Stomach (tissue), 9 donors: ENCODE data around the gene PER1. TPM values are rescaled to one million over a fixed set of nuclear protein-coding genes. Genes with fewer than 3 reads are reported as not detected.

Experiments
- DNase-seq, 2 donors: peaks; one replicate each; pipeline versions ENCODE4 v3.0.0 to v3.0.0-alpha.2; 2013 to 2019
- H3K27ac ChIP-seq, 5 donors: fragments of 200-600 bp in 4 of 5; sonication (generic) in 4 of 5; one replicate each; pipeline ENCODE4 v1.5.1; 2013 to 2019; ENCODE audit warnings: mild to moderate bottlenecking in 1 of 5, moderate library complexity in 1 of 5
- H3K27me3 ChIP-seq, 3 donors: fragments of 200-600 bp; sonication (generic); one replicate each; pipeline ENCODE4 v1.5.1; 2017 to 2019; ENCODE audit warnings: mixed run types in 1 of 3
- H3K36me3 ChIP-seq, 4 donors: fragments of 200-600 bp; sonication (generic); 1 replicate in 3 of 4; 2 replicates in 1 of 4; pipeline ENCODE4 v1.5.1; 2016 to 2019
- H3K4me1 ChIP-seq, 4 donors: fragments of 200-600 bp; sonication (generic); one replicate each; pipeline ENCODE4 v1.5.1; 2016 to 2019
- H3K4me3 ChIP-seq, 4 donors: fragments of 200-600 bp; sonication (generic) in 3 of 4; one replicate each; pipeline ENCODE4 v1.5.1; 2016 to 2019; ENCODE audit warnings: mild to moderate bottlenecking in 1 of 4
- H3K9me3 ChIP-seq, 4 donors: fragments of 200-600 bp; sonication (generic); one replicate each; pipeline ENCODE4 v1.5.1; 2016 to 2019
- EP300 ChIP-seq: sonication (generic); formaldehyde crosslinking; IDR thresholded peaks from one replicate; pipeline ENCODE4 v1.6.1; 2017; ENCODE audit warnings: antibody characterized with exemption
- POLR2A ChIP-seq, 4 donors: fragments of 450-650 bp; IDR thresholded peaks; one replicate each; pipeline ENCODE4 v1.6.1; 2016; ENCODE audit warnings: antibody characterized with exemption in 4 of 4, control low read depth in 2 of 4, mild to moderate bottlenecking in 1 of 4, moderate library complexity in 1 of 4
- POLR2AphosphoS5 ChIP-seq, 3 donors: sonication (generic); formaldehyde crosslinking; IDR thresholded peaks; one replicate each; pipeline ENCODE4 v1.6.1; 2016; ENCODE audit warnings: antibody characterized with exemption in 3 of 3
- WGBS, 5 donors: extraction: QIAGEN DNeasy Blood & Tissue Kit in 3 of 5; methylation state at CpG; one replicate each; pipeline versions ENCODE4 v1.1.5 to v1.1.7; 2013 to 2018; 5-methylcytosine and 5-hydroxymethylcytosine counted together
- intact Hi-C: fragments of 100-400 bp; cut with DNase I; formaldehyde crosslinking; loops from one replicate; pipeline ENCODE4 v1.15.1; 2023; ENCODE audit warnings: low total_unique reads
- polyA plus RNA-seq, 3 donors: library from polyadenylated mRNA; stranded (reverse); fragments of 200-250 nt; gene quantifications; one replicate each; pipeline ENCODE4 v1.2.3, GENCODE V29; 2013
- total RNA-seq, 5 donors: library from RNA; depleted of rRNA; stranded (reverse); fragments of >200 nt; gene quantifications; one replicate each; pipeline versions ENCODE4 v1.1.0 to v1.2.3, GENCODE V29; 2014 to 2016
- TF ChIP-seq, protein P1 (sequence below), 7 experiments: fragments of 450-650 bp in 4 of 7; fragments of 200-600 bp in 3 of 7; sonication (generic) in 3 of 7; IDR thresholded peaks; one replicate each; pipeline ENCODE4 v1.5.1; 2016 to 2019; ENCODE audit warnings: antibody characterized with exemption in 7 of 7, control low read depth in 2 of 7, mild to moderate bottlenecking in 1 of 7
- donor health status: healthy with polysubstance abuse.
- donor health status: Bipolar disorder and iron deficiency.
- donor health status: healthy.

PER1 gene
- total and polyA plus RNA-seq, 8 donors: 16.2 to 163 (median 69.7) TPM

DNA sequence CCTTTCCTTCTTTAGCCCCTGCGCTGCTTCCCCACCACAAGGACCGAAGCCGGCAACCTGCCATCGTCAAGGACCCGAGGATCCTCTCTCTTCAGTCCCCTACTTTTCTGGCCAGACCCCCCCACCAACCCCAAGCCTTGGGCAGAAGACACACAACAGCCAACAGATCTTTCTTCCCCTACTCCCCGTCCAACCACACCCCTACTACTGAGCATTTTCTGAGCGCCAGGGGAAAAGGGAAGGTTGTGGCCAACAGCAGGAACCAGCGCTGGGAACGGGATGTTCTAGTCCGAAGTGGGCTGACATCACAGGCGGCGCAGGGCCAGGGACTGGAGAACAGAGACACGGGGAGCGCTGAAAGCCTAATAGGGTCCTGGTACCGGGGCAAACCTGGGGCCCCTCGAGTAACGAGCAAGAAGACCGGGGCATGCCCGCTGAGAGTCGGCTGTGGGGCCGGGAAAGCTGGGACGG lies 528 bp downstream of the PER1 start:
- peak; percentile 99 for TF ChIP-seq EP300
- TF ChIP-seq POLR2A (IDR thresholded peaks at IDR 0.05): peak in 2 of 4 donors; percentile 25 to 50
- TF ChIP-seq POLR2AphosphoS5 (IDR thresholded peaks at IDR 0.05): peak; percentile 91 to 96 (median 94)
- TF ChIP-seq, protein P1, sequence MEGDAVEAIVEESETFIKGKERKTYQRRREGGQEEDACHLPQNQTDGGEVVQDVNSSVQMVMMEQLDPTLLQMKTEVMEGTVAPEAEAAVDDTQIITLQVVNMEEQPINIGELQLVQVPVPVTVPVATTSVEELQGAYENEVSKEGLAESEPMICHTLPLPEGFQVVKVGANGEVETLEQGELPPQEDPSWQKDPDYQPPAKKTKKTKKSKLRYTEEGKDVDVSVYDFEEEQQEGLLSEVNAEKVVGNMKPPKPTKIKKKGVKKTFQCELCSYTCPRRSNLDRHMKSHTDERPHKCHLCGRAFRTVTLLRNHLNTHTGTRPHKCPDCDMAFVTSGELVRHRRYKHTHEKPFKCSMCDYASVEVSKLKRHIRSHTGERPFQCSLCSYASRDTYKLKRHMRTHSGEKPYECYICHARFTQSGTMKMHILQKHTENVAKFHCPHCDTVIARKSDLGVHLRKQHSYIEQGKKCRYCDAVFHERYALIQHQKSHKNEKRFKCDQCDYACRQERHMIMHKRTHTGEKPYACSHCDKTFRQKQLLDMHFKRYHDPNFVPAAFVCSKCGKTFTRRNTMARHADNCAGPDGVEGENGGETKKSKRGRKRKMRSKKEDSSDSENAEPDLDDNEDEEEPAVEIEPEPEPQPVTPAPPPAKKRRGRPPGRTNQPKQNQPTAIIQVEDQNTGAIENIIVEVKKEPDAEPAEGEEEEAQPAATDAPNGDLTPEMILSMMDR (IDR thresholded peaks at IDR 0.05): no peak

DNA sequence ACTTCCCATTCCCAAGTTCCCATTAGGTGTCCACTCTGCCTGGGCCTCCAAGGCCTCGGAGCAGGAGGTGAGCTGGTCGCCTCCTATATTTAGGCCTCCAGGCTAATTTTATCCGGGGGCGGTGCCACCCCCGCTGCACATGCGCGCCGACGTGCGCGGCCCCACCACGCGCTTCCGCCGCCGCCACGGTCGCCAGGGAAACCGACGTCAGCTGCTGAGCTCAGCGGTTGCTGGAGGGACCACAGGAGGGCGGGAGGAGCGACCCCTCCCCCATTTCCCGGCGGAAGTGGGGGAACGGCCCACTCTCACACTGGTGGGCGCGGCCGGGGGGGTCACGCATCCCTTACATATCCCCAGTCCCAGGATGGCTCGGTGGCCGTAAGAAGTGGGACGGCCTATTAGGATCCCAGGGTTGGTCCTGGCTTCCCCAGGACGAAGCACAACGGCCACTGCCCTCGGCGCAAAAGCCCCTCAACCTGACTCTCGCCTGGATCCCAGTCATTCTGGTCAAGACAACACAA lies 1.0 kb downstream of the PER1 start:
- H3K9me3 ChIP-seq: no peaks in the 10 kb centered on the region
- peaks cover 32 to 76% (median 63%) of the 10 kb centered on the region in 4 donors for H3K4me1 ChIP-seq

More for the DNA sequence above, 528 bp downstream of the PER1 start:
- H3K9me3 ChIP-seq: no peaks in the 10 kb centered on the region
- no peaks in the 10 kb centered on the region for H3K27me3 ChIP-seq
- peak overlapping the region; percentile 96 to 100 (median 100) for H3K27ac ChIP-seq
- peak; percentile 90 for DNase-seq
- WGBS, 5 donors: 4 to 16% (median 10%) methylated on average over 21 to 22 of the region's 22 CpGs
- peaks cover 32 to 76% (median 58%) of the 10 kb centered on the region in 4 donors for H3K4me1 ChIP-seq
- peak overlapping the region; percentile 66 to 91 (median 76) for H3K4me3 ChIP-seq
- intact Hi-C loops: no loop called here
- H3K36me3 ChIP-seq: peaks cover 49 to 52% (median 50%) of the 10 kb centered on the region in 4 donors

DNA sequence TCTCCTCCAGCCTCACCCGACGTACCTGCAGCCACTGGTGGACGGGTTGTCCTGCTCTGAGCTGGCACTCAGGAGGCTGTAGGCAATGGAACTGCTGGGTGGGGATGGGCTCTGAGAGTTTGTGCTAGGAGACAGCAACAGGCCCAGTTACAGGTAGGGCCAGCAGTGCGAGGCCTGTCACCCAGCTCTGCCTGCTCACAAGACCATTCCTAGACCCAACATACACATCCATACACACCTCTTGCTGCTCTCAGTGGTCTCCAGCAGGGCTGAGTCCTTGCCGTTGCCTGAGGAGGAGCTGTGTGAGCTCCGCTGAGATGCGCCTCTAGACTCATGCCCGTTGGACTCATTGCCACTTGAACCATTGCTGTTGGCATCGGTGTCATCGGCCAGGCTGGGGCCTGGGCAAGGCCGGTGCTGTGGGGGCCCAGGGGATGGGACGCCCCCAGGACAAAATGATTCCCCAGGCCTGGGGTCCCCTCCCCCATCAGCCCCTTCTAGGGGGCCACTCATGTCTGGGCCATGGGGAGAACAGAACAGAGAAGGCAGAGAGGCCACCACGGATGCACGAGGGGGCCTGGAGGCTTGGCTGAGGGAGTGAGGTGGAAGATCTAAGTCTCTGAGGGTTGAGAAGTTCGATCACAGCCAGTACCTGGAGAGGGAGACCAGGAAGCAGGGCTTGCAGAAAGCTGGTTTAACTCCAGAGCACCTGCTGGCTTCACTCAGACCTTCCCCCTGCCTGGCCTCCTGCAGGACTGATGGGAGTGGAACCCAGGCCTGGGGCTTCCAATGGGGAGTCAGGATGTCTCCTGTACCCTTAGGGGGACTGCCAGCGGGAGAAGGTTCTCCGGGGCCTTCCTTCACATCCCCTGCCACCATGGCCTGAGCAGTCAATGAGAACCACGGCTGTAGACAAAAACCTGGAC lies 1.7 kb downstream of the PER1 start:
- WGBS, 5 donors: 79 to 85% (median 83%) methylated on average over 13 to 18 of the region's 18 CpGs
- intact Hi-C loops: no loop called here
- peak in 1 of 2 donors; percentile 37 for DNase-seq
- Histone ChIP-seq H3K4me3 (peak overlapping the region; percentile 66 to 91 (median 76)), H3K36me3 (peaks cover 62 to 65% (median 63%) of the 10 kb centered on the region in 4 donors), H3K27ac (peak overlapping the region; percentile 96 to 100 (median 100)), H3K27me3 (no peaks in the 10 kb centered on the region), H3K4me1 (peaks cover 32 to 79% (median 67%) of the 10 kb centered on the region in 4 donors), H3K9me3 (no peaks in the 10 kb centered on the region)
- TF ChIP-seq POLR2AphosphoS5 (IDR thresholded peaks at IDR 0.05) (peak in 1 of 3 donors; percentile 31), EP300 (no peak), POLR2A (IDR thresholded peaks at IDR 0.05) (no peak)
- TF ChIP-seq, protein P1 (IDR thresholded peaks at IDR 0.05): no peak

More for the DNA sequence above, 1.0 kb downstream of the PER1 start:
- peak; percentile 77 to 98 for DNase-seq
- H3K36me3 ChIP-seq: peaks cover 54 to 57% (median 55%) of the 10 kb centered on the region in 4 donors
- WGBS, 5 donors: 9 to 38% (median 33%) methylated on average over 11 to 38 of the region's 38 CpGs
- intact Hi-C loops: no loop called here
- peak overlapping the region; percentile 66 to 91 (median 76) for H3K4me3 ChIP-seq
- peak; percentile 80 for TF ChIP-seq EP300
- TF ChIP-seq, protein P1 (IDR thresholded peaks at IDR 0.05): no peak
- no peak for TF ChIP-seq POLR2A (IDR thresholded peaks at IDR 0.05)
- peak; percentile 73 to 94 (median 90) for TF ChIP-seq POLR2AphosphoS5 (IDR thresholded peaks at IDR 0.05)
- no peaks in the 10 kb centered on the region for H3K27me3 ChIP-seq
- H3K27ac ChIP-seq: peak overlapping the region; percentile 96 to 100 (median 100)
